Stimulated activated naive CD8-positive, alpha-beta T cell treated with anti-CD3 and anti-CD28 coated beads, Interleukin-15, amount 100 ng/mL, for 72 hours (primary cell): ENCODE results near the gene SPRED2.
A peak's percentile ranks its signal among the peaks of the same experiment; 100 is the strongest.

ENCODE experiments used
- ATAC-seq: fragments of 150-1000 bp; cut with Tn5 transposase; 2 replicates; pipeline ENCODE4 v1.10.0; 2021; ENCODE audit warnings: mild to moderate bottlenecking, moderate library complexity
- DNase-seq, 2 donors: peaks; one replicate each; pipeline ENCODE4 v3.0.0; 2021 to 2022
- H3K27ac Mint-ChIP-seq, 2 donors: one replicate each; pipeline ENCODE4 v1.8.0; 2022; ENCODE audit warnings: mild to moderate bottlenecking in 2 of 2, mixed read lengths in 2 of 2, moderate library complexity in 2 of 2
- H3K27me3 Mint-ChIP-seq: one replicate; pipeline ENCODE4 v1.8.0; 2022; ENCODE audit warnings: mixed read lengths
- H3K4me1 Mint-ChIP-seq: one replicate; pipeline ENCODE4 v1.8.0; 2022; ENCODE audit warnings: mild to moderate bottlenecking, mixed read lengths
- H3K4me3 Mint-ChIP-seq, 2 donors: one replicate each; pipeline ENCODE4 v1.8.0; 2022; ENCODE audit warnings: mild to moderate bottlenecking in 2 of 2, mixed read lengths in 2 of 2, moderate library complexity in 1 of 2
- H3K9me3 Mint-ChIP-seq, 2 donors: one replicate each; pipeline ENCODE4 v1.8.0; 2022; ENCODE audit warnings: mixed read lengths in 2 of 2

SPRED2 gene

GRCh38 chr2:65294136-65294535 is 138.3 kb downstream of the SPRED2 start:
- H3K27ac Mint-ChIP-seq: no peak overlapping the region
- no peak overlapping the region for H3K4me3 Mint-ChIP-seq
- DNase-seq (no peak), ATAC-seq (no peak)
- H3K9me3 Mint-ChIP-seq: no peaks in the 10 kb centered on the region
- peaks cover 58% of the 10 kb centered on the region for H3K27me3 Mint-ChIP-seq
- peaks cover 19% of the 10 kb centered on the region for H3K4me1 Mint-ChIP-seq

- no peak overlapping the region for H3K4me3 Mint-ChIP-seq
These were observed 139.0 kb downstream of the SPRED2 start for GRCh38 chr2:65293376-65293775.

GRCh38 chr2:65292461-65293011 is 139.9 kb downstream of the SPRED2 start:
- no peak for ATAC-seq
- Mint-ChIP-seq H3K4me1 (peaks cover 8% of the 10 kb centered on the region), H3K4me3 (no peak overlapping the region), H3K27me3 (peaks cover 55% of the 10 kb centered on the region), H3K9me3 (no peaks in the 10 kb centered on the region), H3K27ac (no peak overlapping the region)
- no peak for DNase-seq

More at GRCh38 chr2:65293376-65293775, 139.0 kb downstream of the SPRED2 start:
- Mint-ChIP-seq H3K27me3 (peaks cover 56% of the 10 kb centered on the region), H3K4me1 (peaks cover 13% of the 10 kb centered on the region), H3K27ac (no peak overlapping the region), H3K9me3 (no peaks in the 10 kb centered on the region)
- no peak for DNase-seq
- ATAC-seq: no peak

- ATAC-seq (no peak), DNase-seq (no peak)
- H3K27ac Mint-ChIP-seq: no peak overlapping the region
- H3K4me3 Mint-ChIP-seq: no peak overlapping the region
- H3K27me3 Mint-ChIP-seq: peaks cover 54% of the 10 kb centered on the region
- peaks cover 6% of the 10 kb centered on the region for H3K4me1 Mint-ChIP-seq
- no peaks in the 10 kb centered on the region for H3K9me3 Mint-ChIP-seq
These were observed 140.3 kb downstream of the SPRED2 start for GRCh38 chr2:65292106-65292400.

- H3K4me1 Mint-ChIP-seq: peaks cover 4% of the 10 kb centered on the region
- no peak overlapping the region for H3K4me3 Mint-ChIP-seq
- H3K9me3 Mint-ChIP-seq: no peaks in the 10 kb centered on the region
- no peak overlapping the region for H3K27ac Mint-ChIP-seq
- ATAC-seq (no peak), DNase-seq (no peak)
- peaks cover 48% of the 10 kb centered on the region for H3K27me3 Mint-ChIP-seq
These were observed 140.9 kb downstream of the SPRED2 start for GRCh38 chr2:65291216-65292105.

GRCh38 chr2:65287364-65287763 is 145.0 kb downstream of the SPRED2 start:
- DNase-seq: no peak
- H3K4me1 Mint-ChIP-seq: peaks cover 4% of the 10 kb centered on the region
- no peak overlapping the region for H3K27ac Mint-ChIP-seq
- H3K27me3 Mint-ChIP-seq: peaks cover 8% of the 10 kb centered on the region
- no peak overlapping the region for H3K4me3 Mint-ChIP-seq
- no peak for ATAC-seq
- H3K9me3 Mint-ChIP-seq: no peaks in the 10 kb centered on the region

- DNase-seq (no peak), ATAC-seq (no peak)
- Mint-ChIP-seq H3K4me3 (no peak overlapping the region), H3K27ac (no peak overlapping the region), H3K4me1 (peaks cover 16% of the 10 kb centered on the region), H3K27me3 (peaks cover 3% of the 10 kb centered on the region), H3K9me3 (no peaks in the 10 kb centered on the region)
These were observed 149.8 kb downstream of the SPRED2 start for GRCh38 chr2:65282477-65283053.

- no peaks in the 10 kb centered on the region for H3K27me3 Mint-ChIP-seq
- ATAC-seq (no peak), DNase-seq (no peak)
- H3K27ac Mint-ChIP-seq: peak overlapping the region in 1 of 2 donors; percentile 22
- H3K4me1 Mint-ChIP-seq: peaks cover 13% of the 10 kb centered on the region
- H3K9me3 Mint-ChIP-seq: no peaks in the 10 kb centered on the region
- H3K4me3 Mint-ChIP-seq: no peak overlapping the region
These were observed 150.6 kb downstream of the SPRED2 start for GRCh38 chr2:65281627-65282351.

- no peak overlapping the region for H3K4me3 Mint-ChIP-seq
- DNase-seq (no peak), ATAC-seq (no peak)
- H3K9me3 Mint-ChIP-seq: no peaks in the 10 kb centered on the region
- H3K27me3 Mint-ChIP-seq: no peaks in the 10 kb centered on the region
- peaks cover 12% of the 10 kb centered on the region for H3K4me1 Mint-ChIP-seq
- H3K27ac Mint-ChIP-seq: no peak overlapping the region
These were observed 152.6 kb downstream of the SPRED2 start for GRCh38 chr2:65279756-65280155.

- Mint-ChIP-seq H3K27me3 (no peaks in the 10 kb centered on the region), H3K4me3 (no peak overlapping the region), H3K27ac (no peak overlapping the region), H3K9me3 (no peaks in the 10 kb centered on the region), H3K4me1 (peaks cover 12% of the 10 kb centered on the region)
- ATAC-seq (peak; percentile 21), DNase-seq (no peak)
These were observed 153.8 kb downstream of the SPRED2 start for GRCh38 chr2:65278531-65278981.

GRCh38 chr2:65277791-65278483 is 154.5 kb downstream of the SPRED2 start:
- ATAC-seq (peak; percentile 47), DNase-seq (no peak)
- Mint-ChIP-seq H3K27me3 (no peaks in the 10 kb centered on the region), H3K27ac (no peak overlapping the region), H3K9me3 (no peaks in the 10 kb centered on the region), H3K4me1 (peaks cover 12% of the 10 kb centered on the region), H3K4me3 (no peak overlapping the region)

GRCh38 chr2:65277118-65277517 is 155.3 kb downstream of the SPRED2 start:
- H3K4me1 Mint-ChIP-seq: peaks cover 12% of the 10 kb centered on the region
- no peak for ATAC-seq
- no peaks in the 10 kb centered on the region for H3K9me3 Mint-ChIP-seq
- no peak overlapping the region for H3K4me3 Mint-ChIP-seq
- no peaks in the 10 kb centered on the region for H3K27me3 Mint-ChIP-seq
- DNase-seq: no peak
- no peak overlapping the region for H3K27ac Mint-ChIP-seq

GRCh38 chr2:65276609-65277008 is 155.8 kb downstream of the SPRED2 start:
- H3K27ac Mint-ChIP-seq: no peak overlapping the region
- no peak for ATAC-seq

GRCh38 chr2:65275141-65275915 is 157.1 kb downstream of the SPRED2 start:
- no peak for DNase-seq
- Mint-ChIP-seq H3K9me3 (no peaks in the 10 kb centered on the region), H3K4me3 (no peak overlapping the region), H3K27me3 (no peaks in the 10 kb centered on the region), H3K27ac (no peak overlapping the region), H3K4me1 (peaks cover 12% of the 10 kb centered on the region)
- ATAC-seq: no peak

More at GRCh38 chr2:65276609-65277008, 155.8 kb downstream of the SPRED2 start:
- H3K27me3 Mint-ChIP-seq: no peaks in the 10 kb centered on the region
- DNase-seq: no peak
- peaks cover 12% of the 10 kb centered on the region for H3K4me1 Mint-ChIP-seq
- H3K9me3 Mint-ChIP-seq: no peaks in the 10 kb centered on the region
- H3K4me3 Mint-ChIP-seq: no peak overlapping the region

- Mint-ChIP-seq H3K9me3 (no peaks in the 10 kb centered on the region), H3K27ac (peak overlapping the region in 1 of 2 donors; percentile 89), H3K4me1 (peaks cover 7% of the 10 kb centered on the region), H3K4me3 (no peak overlapping the region), H3K27me3 (no peaks in the 10 kb centered on the region)
- ATAC-seq (no peak), DNase-seq (no peak)
These were observed 159.1 kb downstream of the SPRED2 start for GRCh38 chr2:65273344-65273743.
